HepG2 (cell line): Measurements from ENCODE around the gene MILR1. TPM values are rescaled to one million over a fixed set of nuclear protein-coding genes. Genes with fewer than 3 reads are reported as not detected.

Source experiments
- GMEB2 ChIP-seq: IDR thresholded peaks from 2 replicates; pipeline ENCODE4 v1.6.1; 2016; ENCODE audit warnings: missing biosample characterization, missing genetic modification reagents, low read depth
- HNF1A ChIP-seq, 2 experiments: sonication (generic) in 1 of 2; formaldehyde crosslinking in 1 of 2; IDR thresholded peaks; 2 replicates each; pipeline versions ENCODE4 v1.4.0 to v1.6.1; 2016 to 2020; ENCODE audit warnings: borderline replicate concordance in 1 of 2, low read depth in 1 of 2, mild to moderate bottlenecking in 1 of 2, missing genetic modification reagents in 1 of 2
- KDM2A ChIP-seq: sonication (generic); formaldehyde crosslinking; IDR thresholded peaks from 2 replicates; pipeline ENCODE4 v1.4.0; 2020; ENCODE audit warnings: low read depth, missing genetic modification reagents, borderline replicate concordance
- MIXL1 ChIP-seq: IDR thresholded peaks from 2 replicates; pipeline ENCODE4 v1.6.1; 2016
- ZBTB25 ChIP-seq: IDR thresholded peaks from 2 replicates; pipeline ENCODE4 v1.6.1; 2018; ENCODE audit warnings: missing genetic modification reagents
- ZBTB4 ChIP-seq: sonication (generic); formaldehyde crosslinking; IDR thresholded peaks from 2 replicates; pipeline ENCODE4 v1.4.0; 2020; ENCODE audit warnings: missing genetic modification reagents, mild to moderate bottlenecking, borderline replicate concordance
- ZBTB46 ChIP-seq: sonication (generic); formaldehyde crosslinking; IDR thresholded peaks from 2 replicates; pipeline ENCODE4 v1.4.0; 2020; ENCODE audit warnings: mild to moderate bottlenecking, missing genetic modification reagents, borderline replicate concordance
- ZFX ChIP-seq: sonication (generic); formaldehyde crosslinking; IDR thresholded peaks from 2 replicates; pipeline ENCODE4 v1.4.0; 2020; ENCODE audit warnings: mild to moderate bottlenecking, low read depth, missing genetic modification reagents, moderate library complexity
- ZNF10 ChIP-seq: sonication (generic); formaldehyde crosslinking; IDR thresholded peaks from 2 replicates; pipeline ENCODE4 v1.4.0; 2020; ENCODE audit warnings: mild to moderate bottlenecking, low read depth, missing genetic modification reagents, borderline replicate concordance
- ZNF331 ChIP-seq: sonication (generic); formaldehyde crosslinking; IDR thresholded peaks from 2 replicates; pipeline ENCODE4 v1.4.0; 2020; ENCODE audit warnings: missing genetic modification reagents
- ZNF431 ChIP-seq: sonication (generic); formaldehyde crosslinking; IDR thresholded peaks from 2 replicates; pipeline ENCODE4 v1.9.0; 2022; ENCODE audit warnings: missing genetic modification reagents, low read depth, mild to moderate bottlenecking, borderline replicate concordance
- ZNF580 ChIP-seq: IDR thresholded peaks from 2 replicates; pipeline ENCODE4 v1.6.1; 2016; ENCODE audit warnings: low read depth, borderline replicate concordance
- polyA plus RNA-seq, 8 experiments: library from polyadenylated mRNA; depleted of rRNA in 3 of 8; stranded (reverse) in 7 of 8; unstranded in 1 of 8; fragments of >200 nt; fragmentation: Illumina TruSeq in 4 of 8; extraction: Trizol in 4 of 8; gene quantifications; 2 replicates each; pipeline versions ENCODE4 v1.2.1 to v1.2.3, GENCODE V29; 2011 to 2016; ENCODE audit warnings: low read depth in 4 of 8, missing spikeins in 1 of 8, mixed read lengths in 1 of 8; ENCODE audit not compliant: insufficient read depth in 1 of 8
- total RNA-seq, 5 experiments: library from RNA; depleted of rRNA; stranded (reverse); fragments of >200 nt; fragmentation: Illumina TruSeq; extraction: Trizol; gene quantifications; 2 replicates each; pipeline ENCODE4 v1.2.3, GENCODE V29; 2016; ENCODE audit warnings: low read depth in 1 of 5

Gene MILR1
- total and polyA plus RNA-seq, 2 of the 13 experiments (the other 11 are each of a cell fraction or from before 2014, with no cell fraction given), result 0.27 to 1.7 TPM

- TF ChIP-seq GMEB2 (CRISPR knock-in tag), result no peak
- no peak for TF ChIP-seq HNF1A (IDR thresholded peaks at IDR 0.05; ENCODE audit: low read depth)
- 0 out of 2 replicates have a peak, but pooled peaks have one; percentile 24 for TF ChIP-seq HNF1A (CRISPR knock-in tag; IDR thresholded peaks at IDR 0.05; ENCODE audit: borderline replicate concordance)
- TF ChIP-seq ZBTB25 (CRISPR knock-in tag), result 0 out of 2 replicates have a peak, but pooled peaks have one; percentile 32
- TF ChIP-seq ZBTB4 (CRISPR knock-in tag), result no peak
- TF ChIP-seq ZBTB46 (CRISPR knock-in tag), result no peak
- TF ChIP-seq ZFX, result 0 out of 2 replicates have a peak, but pooled peaks have one; percentile 24
- TF ChIP-seq ZNF580 (CRISPR knock-in tag), result peak; percentile 38; the same call in 1 of the 2 replicates
- TF ChIP-seq MIXL1, result peak; percentile 55
- peak; percentile 51 for TF ChIP-seq KDM2A (CRISPR knock-in tag)
- peak; percentile 60; the same call in 1 of the 2 replicates for TF ChIP-seq ZNF331 (CRISPR knock-in tag)
- no peak for TF ChIP-seq ZNF10 (CRISPR knock-in tag)
- no peak for TF ChIP-seq ZNF431
Measured at GRCh38 chr17:64418506-64419339, 30.2 kb upstream of the MILR1 start (continued).
